UCSD-AML1 (cell line): ENCODE measurements around the gene NCK1.

Source experiments
- DNase-seq: peaks from one replicate; lab custom pipeline; 2025; ENCODE audit not compliant: unreplicated experiment; lab: John Stamatoyannopoulos, UW

The NCK1 gene

GRCh38 chr3:136906725-136907124 is 44.7 kb downstream of the NCK1 start:
- DNase-seq: no peak

GRCh38 chr3:136908297-136908696 is 46.3 kb downstream of the NCK1 start:
- no peak for DNase-seq

GRCh38 chr3:136909187-136909586 is 47.2 kb downstream of the NCK1 start:
- DNase-seq: no peak

DNA sequence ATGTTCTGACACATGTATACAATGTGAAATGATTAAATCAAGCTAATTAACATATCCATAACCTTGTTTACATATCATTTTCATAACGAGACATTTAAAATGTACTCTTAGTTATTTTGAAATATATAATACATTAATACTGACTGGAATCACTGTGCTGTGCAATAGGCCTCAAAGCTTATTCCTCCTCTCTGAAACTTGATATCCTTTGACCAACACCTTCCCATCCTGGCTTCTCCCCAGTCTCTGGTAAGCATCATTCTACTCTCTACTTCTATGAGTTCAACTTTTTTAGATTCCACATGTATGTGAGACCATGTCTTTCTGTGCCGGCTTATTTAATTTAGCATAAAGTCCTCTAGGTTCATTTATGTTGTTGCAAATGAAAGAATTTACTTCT is 48.7 kb downstream of the NCK1 start:
- no peak for DNase-seq

DNA sequence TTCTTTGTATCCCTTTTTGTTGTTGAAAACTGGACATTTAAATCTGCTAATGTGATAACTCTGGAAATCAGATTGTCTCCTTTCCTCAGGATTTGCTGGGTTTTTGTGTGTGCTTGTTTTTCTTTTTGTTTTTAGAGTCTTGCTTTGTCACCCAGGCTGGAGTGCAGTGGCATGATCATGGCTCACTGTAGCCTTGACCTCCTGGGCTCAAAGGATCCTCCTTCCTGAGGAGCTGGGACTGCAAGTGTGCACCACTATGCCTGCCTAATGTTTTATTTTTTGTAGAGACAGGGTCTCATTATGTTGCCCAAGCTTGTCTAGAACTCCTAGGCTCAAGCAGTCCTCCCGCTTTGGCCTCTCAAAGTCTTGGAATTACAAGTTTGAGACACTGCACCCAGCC is 51.2 kb downstream of the NCK1 start:
- no peak for DNase-seq

DNA sequence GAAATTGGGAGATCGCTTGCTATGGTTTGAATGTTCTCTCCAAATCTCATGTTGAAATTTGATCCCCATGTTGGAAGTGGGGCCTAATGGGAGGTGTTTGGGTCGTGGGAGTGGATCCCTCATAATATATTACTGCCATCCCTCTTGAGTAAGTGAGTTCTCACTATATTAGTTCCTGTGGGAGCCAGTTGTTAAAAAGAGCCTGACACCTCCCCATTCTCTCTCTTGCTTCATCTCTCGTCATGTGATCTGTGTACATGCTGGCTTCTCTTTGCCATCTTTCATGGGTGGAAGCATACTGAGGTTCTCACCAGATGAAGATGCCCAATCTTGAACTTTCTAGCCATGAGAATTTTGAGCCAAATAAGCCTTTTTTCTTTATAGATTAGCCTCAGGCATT is 52.7 kb downstream of the NCK1 start:
- DNase-seq: no peak

DNA sequence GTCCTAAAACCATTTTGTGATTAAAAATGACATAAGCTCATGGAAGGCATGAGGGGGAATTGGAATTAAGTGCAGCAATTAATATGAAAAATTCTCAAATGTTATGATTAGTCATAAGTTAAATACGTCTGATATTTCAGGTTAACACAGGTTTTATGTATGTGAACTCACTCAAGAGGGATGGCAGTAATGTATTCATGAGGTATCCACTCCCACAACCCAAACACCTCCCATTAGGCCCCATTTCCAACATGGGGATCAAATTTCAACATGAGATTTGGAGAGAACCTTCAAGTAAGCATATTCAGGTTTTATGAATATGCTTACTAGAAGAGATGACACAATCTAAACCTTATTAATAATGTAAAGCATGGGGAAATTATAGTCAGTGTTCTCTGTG is 54.2 kb downstream of the NCK1 start:
- DNase-seq: no peak

DNA sequence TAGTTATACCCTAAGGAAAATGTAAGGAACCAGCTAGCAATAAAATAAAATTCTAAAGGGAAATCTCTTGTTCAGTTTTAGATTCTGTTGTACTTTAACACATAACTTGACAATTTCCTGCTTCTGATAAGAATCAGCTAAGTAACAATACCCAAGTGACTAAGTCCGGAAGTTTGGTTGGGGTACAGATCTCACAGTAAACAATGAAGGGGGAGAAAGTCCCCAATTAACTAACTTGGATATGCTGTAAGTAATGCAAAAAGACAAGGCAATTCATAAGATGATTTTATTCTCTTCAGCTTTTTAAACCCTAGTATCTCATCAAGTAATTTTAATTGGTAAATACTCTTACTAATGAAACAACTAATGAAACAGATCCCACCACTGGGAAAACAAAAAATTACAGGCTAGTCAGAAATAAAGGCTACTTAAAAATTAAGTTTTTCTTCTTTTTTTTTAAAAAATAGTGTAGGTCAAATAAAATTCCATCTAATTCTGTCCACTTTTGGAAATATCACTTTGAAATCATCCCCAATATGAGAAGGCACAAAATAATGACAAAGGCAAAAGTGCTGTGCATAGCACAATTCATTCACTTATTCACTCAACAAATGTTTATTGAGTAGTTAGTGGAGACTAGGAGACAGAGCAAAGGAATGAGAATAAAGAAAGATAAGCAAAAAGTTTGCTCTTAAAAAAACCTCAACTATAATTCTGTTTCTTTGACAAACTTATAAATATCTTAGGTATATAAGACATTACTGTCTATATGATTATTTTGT is 58.0 kb downstream of the NCK1 start:
- DNase-seq: no peak

GRCh38 chr3:136920904-136921611 is 59.0 kb downstream of the NCK1 start:
- no peak for DNase-seq

DNA sequence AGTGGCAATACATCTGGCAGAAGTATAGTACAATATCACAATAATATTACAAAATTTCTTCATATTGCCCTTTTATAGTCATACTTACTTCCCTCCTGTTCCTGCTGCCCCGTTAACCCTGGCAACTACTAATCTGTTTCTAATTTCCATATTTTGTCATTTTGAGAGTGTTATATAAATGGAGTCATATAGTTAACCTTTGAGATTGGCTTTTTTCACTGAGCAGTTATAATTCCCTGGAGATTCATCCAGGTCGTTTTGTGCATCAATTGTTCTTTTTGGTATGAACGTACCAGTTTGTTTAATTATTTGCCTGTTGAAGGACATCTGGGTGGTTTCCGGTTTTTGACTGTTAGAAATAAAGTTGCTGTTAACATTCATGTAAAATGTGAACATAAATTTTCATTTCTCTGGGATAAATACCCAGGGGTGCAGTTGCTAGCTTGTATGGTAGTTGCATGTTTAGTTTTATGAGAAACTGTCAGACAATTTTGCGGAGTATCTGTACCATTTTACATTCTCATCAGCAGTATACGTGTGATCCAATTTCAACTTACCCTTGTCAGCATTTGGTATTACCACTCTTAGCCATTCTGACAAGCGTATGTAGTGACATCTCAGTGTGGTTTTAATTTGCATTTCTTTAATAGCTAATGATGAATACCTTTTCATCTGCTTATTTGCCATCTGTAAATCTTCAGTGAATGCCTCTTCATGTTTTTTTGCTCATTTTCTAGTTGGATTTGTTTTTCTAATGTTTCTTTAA is 63.6 kb downstream of the NCK1 start:
- DNase-seq: no peak

DNA sequence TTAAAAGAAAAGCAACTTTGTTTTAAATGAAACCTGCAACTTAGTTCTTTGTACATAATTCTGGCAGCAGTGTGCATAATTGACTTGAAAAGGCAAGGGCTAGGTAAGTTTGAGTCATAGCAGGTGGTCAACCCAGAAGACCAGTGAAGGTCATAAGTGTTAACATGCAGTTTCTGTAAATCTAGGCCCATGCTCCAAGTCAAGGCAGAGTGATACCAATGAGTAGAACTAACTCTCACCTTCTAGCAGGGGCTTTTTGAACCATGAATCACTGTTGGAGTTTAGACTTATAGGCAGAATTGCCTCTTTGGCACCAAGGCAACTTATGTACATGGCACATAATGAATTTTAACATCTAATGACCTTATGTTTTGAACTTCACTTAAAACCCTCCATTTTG is 66.2 kb downstream of the NCK1 start:
- no peak for DNase-seq

GRCh38 chr3:136929977-136930670 is 68.1 kb downstream of the NCK1 start:
- DNase-seq: no peak

DNA sequence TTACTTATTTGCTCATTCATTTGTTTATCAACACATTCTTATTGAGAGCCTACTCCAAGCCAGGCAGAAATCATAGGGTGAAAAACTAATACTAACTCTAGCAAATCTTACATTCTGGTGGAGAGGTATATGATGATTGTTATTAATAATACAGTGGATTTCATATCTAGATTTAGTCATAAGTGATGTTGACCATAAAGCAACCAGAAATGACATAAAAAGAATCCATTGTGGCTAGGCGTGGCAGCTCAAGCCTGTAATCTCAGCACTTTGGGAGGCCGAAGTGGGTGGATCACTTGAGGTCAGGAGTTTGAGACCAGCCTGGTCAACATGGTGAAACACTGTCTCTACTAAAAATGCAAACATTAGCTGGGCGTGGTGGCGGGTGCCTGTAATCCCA is 69.6 kb downstream of the NCK1 start:
- no peak for DNase-seq

DNA sequence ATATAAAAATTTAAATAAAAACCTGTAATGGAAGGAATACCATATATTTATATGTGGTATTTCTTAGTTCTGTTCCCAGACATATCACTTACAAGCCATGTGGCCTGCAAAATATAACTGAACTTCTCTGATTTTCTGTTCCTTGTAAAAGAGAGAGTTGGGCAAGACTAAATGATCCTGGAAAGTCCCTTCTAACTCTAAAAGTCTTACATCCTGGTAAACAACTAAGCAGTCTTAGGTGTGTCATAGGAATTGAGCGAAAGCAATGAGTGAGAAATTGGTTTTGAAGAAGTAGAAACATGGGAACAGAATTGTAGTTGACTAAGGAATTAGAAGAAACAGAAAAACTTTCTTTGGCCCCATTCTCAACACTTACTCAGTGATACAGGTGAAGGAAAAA is 70.5 kb downstream of the NCK1 start:
- no peak for DNase-seq

DNA sequence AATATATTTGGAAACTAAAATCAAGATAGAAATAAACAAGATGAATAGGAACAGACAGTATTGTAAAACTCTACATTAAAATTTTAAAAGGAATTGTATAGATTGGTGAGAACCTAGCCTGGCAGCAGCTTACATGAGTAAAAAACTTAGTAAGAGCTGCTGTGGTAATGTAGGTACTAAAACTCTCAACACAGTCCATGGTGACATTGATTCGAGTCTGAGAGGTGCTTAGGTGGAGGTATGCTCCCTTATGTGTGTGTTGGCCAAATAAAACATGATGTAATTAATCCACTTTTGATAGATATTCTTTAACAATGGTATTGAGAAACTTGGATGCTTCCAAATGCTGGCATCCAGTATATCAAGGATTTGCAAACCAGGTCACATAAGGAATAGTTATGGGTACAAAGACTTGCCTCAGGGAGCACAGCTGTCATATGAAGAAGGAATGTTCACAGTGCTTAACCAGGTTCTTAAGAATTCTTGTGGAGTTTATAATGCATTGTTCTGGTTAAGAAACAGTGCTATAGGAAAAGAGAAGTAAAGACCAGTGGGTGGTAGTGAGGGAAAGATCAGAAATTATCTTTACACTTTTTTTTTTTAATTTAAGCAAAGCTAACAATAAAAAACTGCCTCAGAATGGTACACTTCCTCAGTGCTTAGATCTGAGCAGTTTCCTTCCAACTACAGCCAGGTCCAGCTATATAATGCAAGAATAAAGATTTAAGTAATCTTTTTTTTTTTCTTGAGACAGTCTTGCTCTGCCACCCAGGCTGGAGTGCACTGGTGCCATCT is 71.2 kb downstream of the NCK1 start:
- DNase-seq: no peak

- DNase-seq: no peak
These were observed 75.2 kb downstream of the NCK1 start for GRCh38 chr3:136937175-136937574.

DNA sequence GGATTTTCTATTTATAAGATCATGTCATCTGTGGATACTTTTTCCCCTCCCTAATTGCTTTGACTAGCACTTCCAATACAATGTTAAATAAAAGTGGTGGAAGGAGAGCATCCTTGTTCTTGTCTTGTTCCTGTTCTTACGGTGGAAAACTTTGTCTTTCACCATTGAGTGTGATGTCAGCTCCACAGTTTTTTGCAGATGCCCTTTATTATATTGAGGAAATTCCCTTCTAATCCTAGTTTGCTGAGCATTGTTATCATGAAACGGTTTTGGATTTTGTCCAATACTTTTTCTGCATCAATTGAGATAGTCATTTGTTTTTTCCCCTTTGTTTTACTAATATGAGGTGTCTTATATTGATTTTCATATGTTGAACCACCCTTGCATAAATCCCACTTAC is 75.8 kb downstream of the NCK1 start:
- no peak for DNase-seq

DNA sequence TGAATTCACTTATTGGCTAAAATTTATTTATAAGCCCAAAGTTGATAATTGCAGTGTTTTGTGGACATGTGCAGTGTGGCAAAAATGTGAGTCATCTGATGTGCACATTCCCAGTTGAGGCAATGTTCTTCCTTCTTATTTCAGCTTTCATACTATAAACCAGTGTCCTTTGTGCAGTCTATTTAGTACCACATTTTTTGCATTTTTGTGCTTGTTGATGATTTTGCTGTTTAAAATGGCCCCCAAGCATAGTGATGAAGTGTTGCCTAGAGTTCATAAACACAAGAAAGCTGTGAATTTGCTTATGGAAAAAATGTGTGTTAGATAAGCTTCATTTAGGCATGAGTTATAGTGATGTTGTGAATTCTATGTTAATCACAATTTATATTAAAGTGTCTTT is 76.3 kb downstream of the NCK1 start:
- DNase-seq: no peak

DNA sequence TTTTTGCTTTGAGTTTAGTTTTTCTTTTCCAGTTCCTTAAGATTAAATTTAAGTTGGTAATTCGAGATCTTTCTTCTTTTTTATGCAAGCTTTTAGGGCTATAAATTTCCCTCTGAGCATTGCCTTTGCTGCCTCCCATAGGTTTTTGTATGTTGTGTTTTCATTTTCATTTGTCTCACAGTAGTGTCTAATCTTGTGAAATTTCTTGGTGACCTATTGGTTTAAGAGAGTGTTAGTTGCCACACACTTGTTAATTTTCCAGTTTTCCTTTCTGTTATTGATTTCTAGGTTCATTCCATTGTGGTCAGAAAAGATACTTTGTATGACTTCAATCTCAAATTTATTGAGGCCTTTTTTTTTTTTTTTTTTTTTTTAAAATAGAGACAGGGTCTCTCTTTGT is 77.5 kb downstream of the NCK1 start:
- DNase-seq: no peak

DNA sequence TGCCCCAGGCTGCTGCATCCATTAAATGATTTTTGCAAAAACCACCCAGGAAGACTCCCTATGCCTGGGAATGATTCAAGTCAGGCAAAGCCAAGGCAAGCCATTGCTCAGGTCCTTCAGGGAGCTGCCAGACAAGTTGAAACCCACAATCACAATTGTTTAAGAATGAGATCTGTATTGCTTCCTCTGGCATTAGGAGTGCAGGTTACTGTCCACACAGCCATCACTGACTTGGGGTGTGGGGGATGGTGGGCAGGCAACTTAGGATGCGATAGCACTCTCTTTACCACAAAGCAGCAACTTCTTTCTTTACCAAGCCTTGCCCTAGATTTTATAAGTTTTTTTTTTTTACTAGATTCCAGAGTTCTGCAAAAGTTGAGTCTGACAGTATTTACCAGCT is 80.8 kb downstream of the NCK1 start:
- peak; percentile 11 for DNase-seq

DNA sequence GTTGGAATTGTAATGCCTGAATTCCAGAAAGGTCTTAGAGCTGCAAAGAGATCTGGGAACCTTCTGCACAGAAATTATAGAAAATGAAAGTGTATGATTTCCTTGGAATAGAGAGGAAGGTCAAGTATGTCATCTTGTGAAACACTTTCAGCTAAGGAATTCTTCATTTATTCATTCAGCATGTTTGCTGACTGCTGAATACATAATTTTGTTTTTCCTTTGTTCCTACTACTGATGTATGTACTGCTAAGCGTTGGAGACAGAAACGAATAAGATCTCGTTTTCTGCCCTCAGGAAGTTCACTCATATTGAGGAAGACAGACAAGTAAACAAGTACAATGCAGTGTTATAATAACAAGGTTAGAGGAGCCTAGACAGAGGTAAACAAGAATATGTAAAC is 81.4 kb downstream of the NCK1 start:
- no peak for DNase-seq
